HCT116 (cell line): ENCODE measurements around the gene UTF1. TPM values are rescaled to one million over a fixed set of nuclear protein-coding genes. Genes with fewer than 3 reads are reported as not detected.

Source experiments
- ATAC-seq: fragments of 200-7000 bp; cut with Tn5 transposase; 2 replicates; pipeline ENCODE4 v1.9.1; 2020; ENCODE audit warnings: mild to moderate bottlenecking, moderate library complexity
- BruUV-seq: library from RNA; stranded (reverse); fragments of 400-500 nt; replicated peaks from 2 replicates; lab custom pipeline; 2021; lab: Mats Ljungman, UMichigan
- CTCF ChIA-PET: fragments of 300-600 bp; sonication (Branson Sonifier 250); formaldehyde crosslinking; loops from one replicate; lab custom pipeline; 2021; ENCODE audit warnings: antibody characterized with exemption; lab: Charles Lee
- POLR2A ChIA-PET: fragments of 300-600, 350-600 bp; sonication (Branson Sonifier 250); formaldehyde crosslinking; loops from one replicate; lab custom pipeline; 2021; ENCODE audit warnings: antibody characterized with exemption; lab: Charles Lee
- RAD21 ChIA-PET, 2 experiments: fragments of 300-600 bp; sonication (Branson Sonifier 250); formaldehyde crosslinking; loops; one replicate each; lab custom pipeline; 2023; ENCODE audit warnings: low total read pairs in 2 of 2; ENCODE audit not compliant: uncharacterized antibody in 2 of 2, unreplicated experiment in 2 of 2, low non-redundant PET in 1 of 2; lab: Charles Lee
- DNase-seq: peaks from one replicate; pipeline ENCODE4 v3.0.0-alpha.2; 2010; ENCODE audit warnings: low read depth, low spot score
- H2AFZ ChIP-seq: fragments of 200-600 bp; shearing (Covaris generic), sonication (generic); 2 replicates; pipeline ENCODE4 v1.6.1; 2017; ENCODE audit warnings: low read depth, mixed run types, mixed read lengths, antibody characterized with exemption, low read length; ENCODE audit not compliant: poor library complexity, severe bottlenecking
- H3K27ac ChIP-seq: 2 replicates; pipeline ENCODE4 v1.5.1; 2012; ENCODE audit warnings: low read depth, low read length
- H3K27me3 ChIP-seq: fragments of 200-600 bp; sonication (generic); 2 replicates; pipeline ENCODE4 v1.6.1; 2016; ENCODE audit warnings: mixed run types, low read length, mixed read lengths; ENCODE audit not compliant: insufficient read depth
- H3K36me3 ChIP-seq, 2 experiments: fragments of 200-500 bp in 1 of 2; fragments of 200-600 bp in 1 of 2; sonication (Bioruptor generic) in 1 of 2; sonication (generic) in 1 of 2; 2 replicates each; pipeline versions ENCODE4 v1.5.1 to v1.6.1; 2014 to 2016; ENCODE audit warnings: low read length in 2 of 2, inconsistent platforms in 1 of 2, mixed read lengths in 1 of 2, mixed run types in 1 of 2; ENCODE audit not compliant: insufficient read depth in 2 of 2, control insufficient read depth in 1 of 2
- H3K4me1 ChIP-seq, 2 experiments: fragments of 200-600 bp in 1 of 2; sonication (generic) in 1 of 2; 2 replicates each; pipeline versions ENCODE4 v1.5.1 to v1.6.1; 2012 to 2017; ENCODE audit warnings: low read length in 2 of 2, inconsistent platforms in 1 of 2, mild to moderate bottlenecking in 1 of 2, mixed read lengths in 1 of 2, mixed run types in 1 of 2, moderate library complexity in 1 of 2; ENCODE audit not compliant: insufficient read depth in 2 of 2, control insufficient read depth in 1 of 2
- H3K4me2 ChIP-seq: fragments of 200-600 bp; sonication (generic); 2 replicates; pipeline ENCODE4 v1.6.1; 2017; ENCODE audit warnings: mixed run types, low read length, mixed read lengths
- H3K4me3 ChIP-seq, 2 experiments: fragments of 200-600 bp in 1 of 2; sonication (generic) in 1 of 2; replicated peaks in 1 of 2; 2 replicates each; pipeline ENCODE4 v1.5.1; 2011 to 2016; ENCODE audit warnings: low read length in 2 of 2, control low read depth in 1 of 2, low read depth in 1 of 2, mild to moderate bottlenecking in 1 of 2, mixed read lengths in 1 of 2, mixed run types in 1 of 2
- H3K79me2 ChIP-seq: fragments of 200-600 bp; sonication (generic); 2 replicates; pipeline ENCODE4 v1.6.1; 2017; ENCODE audit warnings: mild to moderate bottlenecking, mixed run types, low read length, moderate library complexity, mixed read lengths; ENCODE audit not compliant: insufficient read depth
- H3K9ac ChIP-seq: fragments of 200-600 bp; sonication (generic); 2 replicates; pipeline ENCODE4 v1.6.1; 2016; ENCODE audit warnings: low read length, mixed read lengths
- H3K9me2 ChIP-seq: fragments of 200-600 bp; sonication (generic), shearing (Covaris generic); 2 replicates; pipeline ENCODE4 v1.6.1; 2017; ENCODE audit warnings: mixed run types, mild to moderate bottlenecking, moderate library complexity; ENCODE audit not compliant: insufficient read depth
- H3K9me3 ChIP-seq, 2 experiments: fragments of 200-500 bp in 1 of 2; fragments of 200-600 bp in 1 of 2; sonication (Bioruptor generic) in 1 of 2; sonication (generic) in 1 of 2; 2 replicates each; pipeline ENCODE4 v1.6.1; 2014 to 2017; ENCODE audit warnings: low read length in 2 of 2, mixed read lengths in 2 of 2, inconsistent platforms in 1 of 2, low read depth in 1 of 2, mild to moderate bottlenecking in 1 of 2, mixed run types in 1 of 2, moderate library complexity in 1 of 2; ENCODE audit not compliant: control insufficient read depth in 1 of 2, insufficient read depth in 1 of 2
- H4K20me1 ChIP-seq: fragments of 200-600 bp; sonication (generic), shearing (Covaris generic); 2 replicates; pipeline ENCODE4 v1.6.1; 2017; ENCODE audit warnings: mixed run types, mild to moderate bottlenecking, moderate library complexity; ENCODE audit not compliant: insufficient read depth
- CBX3 ChIP-seq: IDR thresholded peaks from 2 replicates; pipeline ENCODE4 v1.6.1; 2012; ENCODE audit warnings: low read depth
- ELF1 ChIP-seq: IDR thresholded peaks from 2 replicates; pipeline ENCODE4 v1.6.1; 2012; ENCODE audit warnings: low read depth, borderline replicate concordance
- JUND ChIP-seq: IDR thresholded peaks from 2 replicates; pipeline ENCODE4 v1.6.1; 2012
- POLR2A ChIP-seq: IDR thresholded peaks from 2 replicates; pipeline ENCODE4 v1.7.0; 2011; ENCODE audit warnings: borderline replicate concordance; ENCODE audit not compliant: insufficient read depth, insufficient read length; ENCODE audit errors: extremely low read depth
- REST ChIP-seq: IDR thresholded peaks from 2 replicates; pipeline ENCODE4 v1.6.1; 2012; ENCODE audit warnings: low read depth
- TCF7L2 ChIP-seq: IDR thresholded peaks from 2 replicates; pipeline ENCODE4 v1.7.0; 2011; ENCODE audit warnings: borderline replicate concordance, inconsistent platforms; ENCODE audit not compliant: insufficient read depth, insufficient read length; ENCODE audit errors: extremely low read depth
- YY1 ChIP-seq: IDR thresholded peaks from 2 replicates; pipeline ENCODE4 v1.6.1; 2011; ENCODE audit warnings: low read length, low read depth, moderate library complexity, mild to moderate bottlenecking; ENCODE audit not compliant: insufficient replicate concordance; ENCODE audit errors: extremely low read depth
- ZNF274 ChIP-seq: fragments of 200-500 bp; sonication (Bioruptor generic); IDR thresholded peaks from 2 replicates; pipeline ENCODE4 v1.6.1; 2014; ENCODE audit warnings: mild to moderate bottlenecking, low read depth, low read length, inconsistent platforms
- intact Hi-C: fragments of 100-400 bp; cut with micrococcal nuclease; formaldehyde crosslinking; loops from 2 replicates; pipeline ENCODE4 v1.10.0; 2022
- total RNA-seq: library from RNA; stranded (reverse); gene quantifications from one replicate; pipeline ENCODE4 v1.2.1, GENCODE V29; 2021; ENCODE audit not compliant: unreplicated experiment
- TF ChIP-seq, protein P1 (sequence below): IDR thresholded peaks from 2 replicates; pipeline ENCODE4 v1.6.1; 2011; ENCODE audit warnings: mild to moderate bottlenecking, low read length, moderate library complexity; ENCODE audit not compliant: insufficient replicate concordance; ENCODE audit errors: extremely low read depth

The UTF1 gene
- total RNA-seq, 1 experiment from 2014 or later, result not detected

- Histone ChIP-seq H3K4me3 (no peak overlapping the region), H3K4me1 (no peaks in the 10 kb centered on the region), H4K20me1 (no peaks in the 10 kb centered on the region), H2AFZ (no peak overlapping the region), H3K27ac (no peak overlapping the region), H3K27me3 (no peaks in the 10 kb centered on the region), H3K9me3 (no peaks in the 10 kb centered on the region), H3K79me2 (no peaks in the 10 kb centered on the region), H3K36me3 (no peaks in the 10 kb centered on the region), H3K4me2 (no peak overlapping the region), H3K9me2 (no peaks in the 10 kb centered on the region), H3K9ac (no peak overlapping the region)
- intact Hi-C loops, result no loop called here
- ATAC-seq (no peak), DNase-seq (no peak)
- ChIA-PET CTCF (no interaction called here), RAD21 (no interaction called here), POLR2A (no interaction called here)
- no TSS peak for BruUV-seq
- TF ChIP-seq POLR2A (no peak), YY1 (no peak), CBX3 (no peak), ZNF274 (no peak), ELF1 (no peak), REST (no peak), JUND (no peak), TCF7L2 (no peak)
- TF ChIP-seq, protein P1, sequence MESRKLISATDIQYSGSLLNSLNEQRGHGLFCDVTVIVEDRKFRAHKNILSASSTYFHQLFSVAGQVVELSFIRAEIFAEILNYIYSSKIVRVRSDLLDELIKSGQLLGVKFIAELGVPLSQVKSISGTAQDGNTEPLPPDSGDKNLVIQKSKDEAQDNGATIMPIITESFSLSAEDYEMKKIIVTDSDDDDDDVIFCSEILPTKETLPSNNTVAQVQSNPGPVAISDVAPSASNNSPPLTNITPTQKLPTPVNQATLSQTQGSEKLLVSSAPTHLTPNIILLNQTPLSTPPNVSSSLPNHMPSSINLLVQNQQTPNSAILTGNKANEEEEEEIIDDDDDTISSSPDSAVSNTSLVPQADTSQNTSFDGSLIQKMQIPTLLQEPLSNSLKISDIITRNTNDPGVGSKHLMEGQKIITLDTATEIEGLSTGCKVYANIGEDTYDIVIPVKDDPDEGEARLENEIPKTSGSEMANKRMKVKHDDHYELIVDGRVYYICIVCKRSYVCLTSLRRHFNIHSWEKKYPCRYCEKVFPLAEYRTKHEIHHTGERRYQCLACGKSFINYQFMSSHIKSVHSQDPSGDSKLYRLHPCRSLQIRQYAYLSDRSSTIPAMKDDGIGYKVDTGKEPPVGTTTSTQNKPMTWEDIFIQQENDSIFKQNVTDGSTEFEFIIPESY, result no peak
Observed at GRCh38 chr10:133189726-133190125, 40.3 kb upstream of the UTF1 start.
